ENCODE results near the gene RNF130.

DNA sequence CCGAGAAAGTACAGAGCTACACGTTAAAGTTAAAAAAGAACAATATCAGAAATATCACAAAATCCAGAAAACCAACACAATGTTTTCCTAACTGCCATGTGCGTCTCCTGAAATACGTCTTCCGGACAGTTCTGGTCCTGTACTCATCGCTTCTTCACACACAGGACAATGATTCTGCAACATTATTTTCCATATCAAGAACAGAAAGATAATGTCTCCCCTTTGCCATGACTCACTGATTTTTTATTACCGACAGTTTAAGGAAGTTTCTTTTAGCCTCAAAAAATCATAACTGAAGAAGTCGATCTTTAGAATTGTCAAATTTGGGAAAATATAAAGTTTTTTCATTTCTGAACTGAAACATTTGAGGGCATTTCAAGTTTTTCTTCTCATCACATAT lies 166.4 kb downstream of the RNF130 start:
- no peak for TF ChIP-seq POLR2A (IDR thresholded peaks at IDR 0.05)
- TF ChIP-seq, protein P1, sequence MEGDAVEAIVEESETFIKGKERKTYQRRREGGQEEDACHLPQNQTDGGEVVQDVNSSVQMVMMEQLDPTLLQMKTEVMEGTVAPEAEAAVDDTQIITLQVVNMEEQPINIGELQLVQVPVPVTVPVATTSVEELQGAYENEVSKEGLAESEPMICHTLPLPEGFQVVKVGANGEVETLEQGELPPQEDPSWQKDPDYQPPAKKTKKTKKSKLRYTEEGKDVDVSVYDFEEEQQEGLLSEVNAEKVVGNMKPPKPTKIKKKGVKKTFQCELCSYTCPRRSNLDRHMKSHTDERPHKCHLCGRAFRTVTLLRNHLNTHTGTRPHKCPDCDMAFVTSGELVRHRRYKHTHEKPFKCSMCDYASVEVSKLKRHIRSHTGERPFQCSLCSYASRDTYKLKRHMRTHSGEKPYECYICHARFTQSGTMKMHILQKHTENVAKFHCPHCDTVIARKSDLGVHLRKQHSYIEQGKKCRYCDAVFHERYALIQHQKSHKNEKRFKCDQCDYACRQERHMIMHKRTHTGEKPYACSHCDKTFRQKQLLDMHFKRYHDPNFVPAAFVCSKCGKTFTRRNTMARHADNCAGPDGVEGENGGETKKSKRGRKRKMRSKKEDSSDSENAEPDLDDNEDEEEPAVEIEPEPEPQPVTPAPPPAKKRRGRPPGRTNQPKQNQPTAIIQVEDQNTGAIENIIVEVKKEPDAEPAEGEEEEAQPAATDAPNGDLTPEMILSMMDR (IDR thresholded peaks at IDR 0.05) = no peak
- no peak for TF ChIP-seq EP300 (IDR thresholded peaks at IDR 0.05)
